PC-9 (cell line): ENCODE data around the gene EGFLAM.
A peak's percentile ranks its signal among the peaks of the same experiment; 100 is the strongest.

Experiments
- CTCF ChIP-seq: fragments of 200-600 bp; sonication (generic); conservative IDR thresholded peaks from 2 replicates; pipeline ENCODE4 v1.6.1; 2017; ENCODE audit warnings: mixed run types, antibody characterized with exemption, mild to moderate bottlenecking, moderate library complexity
- EZH2 ChIP-seq: fragments of 200-600 bp; sonication (generic); IDR thresholded peaks from 2 replicates; pipeline ENCODE4 v1.8.0; 2017; ENCODE audit warnings: antibody characterized with exemption, low read depth

GRCh38 chr5:38382898-38383297, 124.5 kb downstream of the EGFLAM start:
- TF ChIP-seq EZH2 (no peak), CTCF (peak; percentile 88)
